G401.6 (cell line): ENCODE results near the gene CBX8.
A peak's percentile ranks its signal among the peaks of the same experiment; 100 is the strongest.

Source experiments
- FAIRE-seq: peaks from 2 replicates; lab custom pipeline; 2012; peaks lifted over from hg19 to GRCh38; lab: Jason Lieb, UNC

Gene CBX8

GRCh38 chr17:79804856-79805696 is 8.2 kb upstream of the CBX8 start:
- no peak for FAIRE-seq

DNA sequence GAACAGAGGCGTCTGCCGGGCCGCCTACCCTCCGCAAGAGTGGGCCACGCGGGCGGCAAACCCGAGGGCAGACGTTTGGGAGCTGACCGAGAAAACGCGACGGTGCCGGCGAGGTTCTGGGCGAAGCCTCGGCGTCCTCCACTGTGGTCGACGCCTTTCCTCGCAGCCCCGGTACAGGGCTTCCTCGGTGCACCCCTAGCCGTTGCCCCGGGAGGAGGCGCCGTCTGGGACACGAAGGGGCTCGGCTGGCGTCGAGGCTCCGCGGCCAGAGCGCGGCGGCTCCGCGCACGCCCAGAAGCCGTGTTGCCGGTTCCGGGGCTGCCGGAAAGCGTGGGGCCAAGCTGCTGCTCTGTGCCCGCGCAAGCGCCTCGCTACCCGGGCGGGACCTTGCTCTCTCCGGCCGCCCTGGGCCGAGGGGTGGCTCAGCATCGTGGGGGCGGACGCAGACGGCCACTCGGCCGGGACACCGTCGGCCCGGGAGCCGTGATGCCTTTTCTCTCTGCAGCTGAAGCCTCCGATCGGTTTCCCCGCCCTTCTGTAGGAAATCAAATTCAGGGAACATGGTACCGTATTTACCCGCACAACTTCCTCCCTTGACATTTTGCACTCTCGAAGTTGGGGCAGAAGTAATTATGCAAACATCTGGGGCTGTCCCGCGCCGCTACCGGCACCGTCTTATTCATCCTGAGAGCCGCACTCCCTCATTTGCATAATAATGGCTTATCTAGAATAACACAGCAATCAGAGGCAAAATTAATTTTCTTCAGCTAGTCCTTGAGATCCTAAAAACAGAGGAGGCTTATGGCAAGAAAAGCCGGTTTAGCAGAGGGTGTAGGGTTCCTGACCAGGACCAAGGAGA is 7.3 kb upstream of the CBX8 start:
- FAIRE-seq = no peak

GRCh38 chr17:79803421-79803996 is 6.6 kb upstream of the CBX8 start:
- no peak for FAIRE-seq

GRCh38 chr17:79802736-79803420 is 6.0 kb upstream of the CBX8 start:
- no peak for FAIRE-seq

DNA sequence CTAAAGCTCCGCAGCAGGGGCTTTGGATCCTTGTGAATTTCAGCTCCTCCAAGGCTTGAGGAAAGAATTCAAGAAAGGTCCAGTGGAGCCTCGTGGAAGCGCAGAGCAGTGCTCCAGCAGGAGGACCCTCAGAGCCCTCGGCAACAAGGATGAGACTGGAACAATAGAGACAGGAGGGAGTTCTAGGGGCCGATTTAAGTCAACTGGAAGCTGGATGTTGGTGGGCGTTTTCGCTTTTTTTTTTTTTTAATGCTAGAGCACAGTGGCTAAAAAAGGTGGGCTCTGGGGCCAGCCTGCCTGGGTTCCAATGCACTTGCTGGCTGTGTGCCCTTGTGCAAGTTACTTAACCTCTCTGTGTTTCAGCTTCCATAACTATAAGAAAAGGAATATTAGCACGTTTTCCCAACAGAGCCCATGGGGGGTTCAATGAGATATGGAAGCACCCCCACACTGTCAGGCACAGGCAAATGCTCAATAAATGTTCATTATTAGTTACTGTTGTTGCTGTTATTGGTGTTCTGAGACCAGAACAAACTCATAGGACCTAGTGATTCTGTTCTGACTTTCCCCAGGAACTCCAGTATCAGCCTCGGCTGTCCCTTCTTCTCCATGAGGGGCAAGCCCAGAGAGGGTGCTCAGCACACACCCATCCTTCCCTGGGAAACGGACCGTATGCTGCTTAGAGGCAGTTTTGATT is 5.3 kb upstream of the CBX8 start:
- FAIRE-seq = no peak

DNA sequence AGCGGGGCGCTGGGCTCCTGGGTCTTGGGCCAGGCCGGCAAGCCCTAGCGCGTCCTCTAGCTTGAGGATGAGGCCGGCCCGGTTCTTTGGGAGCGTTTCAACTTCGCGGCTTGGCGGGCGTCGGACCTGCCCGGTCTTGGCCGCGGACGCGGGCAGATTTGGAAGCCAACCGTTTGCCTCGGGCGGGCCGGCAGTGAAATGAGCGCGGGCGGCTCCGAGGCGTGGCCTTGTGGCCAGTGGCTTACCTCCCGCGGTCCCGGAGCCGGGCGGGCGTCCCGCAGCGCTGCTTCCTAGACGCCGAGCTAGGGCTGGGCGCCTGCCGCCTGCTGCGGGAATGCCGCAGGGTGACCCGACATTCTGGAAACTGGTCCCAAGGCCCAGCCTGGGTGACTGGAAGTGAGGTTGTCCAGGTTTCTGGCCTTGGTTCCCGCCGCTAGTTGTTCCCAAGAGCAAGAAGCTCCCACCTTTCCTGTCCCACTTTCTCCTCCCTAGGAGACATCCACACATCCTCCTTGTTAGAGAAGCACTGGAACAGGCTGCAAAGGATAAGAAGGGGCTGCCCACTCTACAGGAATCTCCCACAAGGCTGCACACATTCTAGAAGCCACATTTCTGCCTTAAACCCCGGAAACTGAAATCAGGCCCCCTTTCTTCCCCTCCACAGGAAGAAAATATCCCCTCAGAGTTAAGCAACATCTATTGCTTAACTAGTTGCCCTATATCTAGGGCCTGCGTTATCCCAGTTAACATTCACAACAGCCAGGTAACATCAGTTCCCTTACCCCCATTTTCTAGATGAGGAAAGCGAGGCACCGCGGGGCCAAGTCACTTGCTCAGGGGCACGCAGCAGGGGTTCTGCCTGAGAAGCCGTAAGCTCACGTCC is 4.5 kb upstream of the CBX8 start:
- no peak for FAIRE-seq

DNA sequence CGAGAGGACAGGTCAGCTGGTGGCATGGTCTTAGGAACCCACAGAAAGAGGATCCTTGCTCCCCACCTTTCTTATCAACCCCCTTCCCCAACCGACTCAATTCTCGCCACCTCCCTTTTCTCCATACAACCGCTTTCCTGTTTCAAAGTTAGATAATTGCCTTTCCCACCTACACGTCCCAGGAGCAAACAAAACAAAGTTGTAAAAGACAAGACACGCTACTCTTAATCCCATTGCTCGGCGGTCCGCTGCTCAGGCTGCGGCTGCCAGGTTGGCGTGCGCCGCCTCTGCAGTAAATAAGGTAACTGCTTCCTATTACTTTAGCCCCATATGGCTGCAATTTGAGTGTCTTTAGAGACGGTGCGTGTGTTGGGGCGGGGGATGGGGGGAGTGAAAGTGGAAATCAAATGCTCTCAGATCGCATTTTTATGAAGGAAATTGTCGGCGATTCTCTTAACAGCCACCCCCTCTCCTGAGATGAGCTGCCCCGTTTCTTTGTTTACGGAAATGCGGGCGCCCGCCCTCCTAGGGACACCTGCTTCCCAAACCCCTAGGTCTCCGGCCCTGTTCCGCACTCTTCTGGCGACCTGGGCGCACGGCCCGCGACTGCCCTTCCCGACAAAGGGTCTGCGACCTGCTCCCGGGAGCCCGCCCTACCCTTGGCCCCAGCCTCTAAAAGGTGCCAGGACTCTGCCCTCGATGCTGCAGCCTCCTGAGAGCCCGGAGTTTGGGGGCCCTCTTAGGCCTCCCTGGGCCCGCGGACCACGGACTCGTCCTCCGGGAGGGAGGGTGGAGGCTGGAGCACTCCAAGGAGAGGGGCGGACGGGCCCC is 3.7 kb upstream of the CBX8 start:
- peak; percentile 91 for FAIRE-seq

- FAIRE-seq = no peak
These were observed 2.9 kb upstream of the CBX8 start for GRCh38 chr17:79799538-79800324.

- FAIRE-seq = no peak
These were observed 2.3 kb upstream of the CBX8 start for GRCh38 chr17:79799174-79799537.

DNA sequence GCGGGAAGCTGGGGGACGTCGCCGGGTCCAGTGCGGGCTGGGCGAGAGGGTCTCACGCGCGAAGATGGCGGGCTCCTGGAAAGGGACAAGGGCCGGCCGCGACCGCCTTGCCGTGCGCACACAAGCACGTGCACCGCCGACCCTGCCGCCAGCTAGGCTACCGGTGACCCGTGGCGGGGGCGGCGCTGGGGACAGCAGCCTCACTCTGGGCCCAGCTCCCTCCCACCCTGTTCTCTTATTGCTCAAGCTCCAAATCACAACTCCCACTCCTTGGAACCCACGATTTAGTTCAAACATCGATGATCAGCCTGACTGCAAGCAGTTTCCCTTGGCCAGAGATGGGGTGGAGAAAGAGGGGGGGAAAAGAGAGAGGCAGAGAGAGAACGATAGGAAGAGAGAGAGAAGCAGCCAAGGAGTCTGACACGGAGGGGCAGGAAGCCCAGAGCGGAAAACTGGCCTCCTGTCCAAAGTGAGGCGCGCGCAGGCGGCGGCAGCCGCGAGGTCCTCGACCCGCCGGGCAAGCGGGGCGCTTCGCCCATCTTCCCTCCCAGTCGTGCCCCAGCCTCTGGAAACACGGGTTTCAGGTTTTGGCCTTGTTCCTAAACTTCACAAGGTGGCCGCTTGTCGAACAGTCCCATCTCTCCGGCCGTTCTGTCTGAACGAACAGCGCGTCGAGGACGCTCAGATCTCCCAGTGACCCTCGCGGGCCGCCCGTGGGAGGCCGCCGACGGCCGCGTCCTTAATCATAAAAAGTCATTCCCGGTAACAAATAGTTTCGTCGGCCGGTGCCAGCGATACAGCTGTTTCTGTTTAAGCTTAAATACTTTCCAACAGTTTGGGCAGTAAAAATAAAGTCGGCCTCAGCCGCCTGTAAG is 1.7 kb upstream of the CBX8 start:
- FAIRE-seq = no peak

DNA sequence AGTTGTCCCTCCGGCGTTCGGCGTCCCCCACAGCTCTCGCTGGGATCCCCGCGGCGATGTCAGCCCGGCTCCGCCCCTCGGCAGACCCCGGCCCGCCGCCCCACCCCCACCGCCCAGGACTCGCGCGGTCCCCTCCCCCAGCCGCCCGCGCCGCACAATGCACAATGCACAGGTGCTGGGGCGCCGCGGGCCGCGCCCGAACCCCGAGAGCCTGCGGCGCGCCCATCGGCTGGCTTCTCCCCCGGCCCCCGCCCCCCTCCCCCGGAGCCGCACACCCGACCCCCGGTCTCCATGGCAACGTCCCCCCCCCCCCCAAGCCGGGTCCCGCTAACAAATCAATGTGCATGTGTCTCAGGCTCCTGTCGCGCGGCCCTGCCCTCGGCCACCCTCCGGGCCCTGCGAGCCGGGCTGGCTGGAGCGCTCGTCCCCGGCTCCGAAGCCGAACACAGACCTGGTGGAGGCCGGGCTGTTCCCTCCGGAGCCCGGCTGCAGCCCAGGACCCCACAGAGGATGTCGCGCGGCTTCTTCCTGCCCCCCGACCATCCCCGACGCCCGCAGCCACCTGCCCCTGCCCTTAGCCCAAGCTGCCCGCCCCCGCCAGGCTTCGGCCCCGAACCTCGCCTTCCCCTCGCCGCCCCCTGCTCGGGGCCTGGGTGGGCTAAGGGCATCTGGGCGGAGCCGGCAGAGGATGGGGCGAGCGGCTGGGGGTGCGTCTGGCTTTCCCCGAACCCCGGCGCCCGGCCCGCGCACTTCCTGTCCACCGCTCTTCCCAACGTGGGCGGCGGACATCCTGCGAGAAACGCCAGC is 818 bp upstream of the CBX8 start:
- no peak for FAIRE-seq

- FAIRE-seq = no peak
These were observed 474 bp downstream of the CBX8 start for GRCh38 chr17:79796444-79796762.

GRCh38 chr17:79795795-79796443 is 958 bp downstream of the CBX8 start:
- no peak for FAIRE-seq

- no peak for FAIRE-seq
These were observed 2.0 kb downstream of the CBX8 start for GRCh38 chr17:79794659-79795511.

- peak; percentile 98 for FAIRE-seq
These were observed 3.0 kb downstream of the CBX8 start for GRCh38 chr17:79793924-79794304.
